Panc1 (cell line): ENCODE data around the gene DLGAP1.

Experiments used
- POLR2AphosphoS5 ChIP-seq: IDR thresholded peaks from 2 replicates; pipeline ENCODE4 v1.6.1; 2012; ENCODE audit warnings: mild to moderate bottlenecking, low read depth, low read length, moderate library complexity
- TCF7L2 ChIP-seq: IDR thresholded peaks from 2 replicates; pipeline ENCODE4 v1.6.1; 2011; ENCODE audit warnings: mild to moderate bottlenecking, low read depth, low read length, inconsistent platforms
- TF ChIP-seq, protein P1 (sequence below): fragments of 450-650 bp; IDR thresholded peaks from 2 replicates; pipeline ENCODE4 v1.5.1; 2017; ENCODE audit warnings: mild to moderate bottlenecking

DNA sequence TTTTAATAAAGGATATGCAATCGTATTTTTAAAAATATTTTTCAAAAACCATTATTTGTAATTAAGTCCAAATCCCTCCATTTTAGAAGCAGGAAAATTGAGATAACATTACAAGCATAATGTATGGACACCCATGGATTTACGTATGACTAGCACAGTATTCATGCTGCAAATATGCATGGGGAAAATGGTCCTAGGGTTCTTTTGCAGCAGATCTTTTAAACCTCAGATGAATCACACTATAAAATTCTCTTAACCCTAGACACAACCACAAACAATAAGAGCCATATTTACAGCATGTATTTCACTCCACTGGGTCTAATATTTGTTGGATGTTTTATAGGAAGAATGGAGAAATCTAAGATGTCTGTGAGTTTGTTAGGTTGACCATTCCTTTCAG, 551.8 kb downstream of the DLGAP1 start:
- TF ChIP-seq TCF7L2, result no peak
- TF ChIP-seq, protein P1, sequence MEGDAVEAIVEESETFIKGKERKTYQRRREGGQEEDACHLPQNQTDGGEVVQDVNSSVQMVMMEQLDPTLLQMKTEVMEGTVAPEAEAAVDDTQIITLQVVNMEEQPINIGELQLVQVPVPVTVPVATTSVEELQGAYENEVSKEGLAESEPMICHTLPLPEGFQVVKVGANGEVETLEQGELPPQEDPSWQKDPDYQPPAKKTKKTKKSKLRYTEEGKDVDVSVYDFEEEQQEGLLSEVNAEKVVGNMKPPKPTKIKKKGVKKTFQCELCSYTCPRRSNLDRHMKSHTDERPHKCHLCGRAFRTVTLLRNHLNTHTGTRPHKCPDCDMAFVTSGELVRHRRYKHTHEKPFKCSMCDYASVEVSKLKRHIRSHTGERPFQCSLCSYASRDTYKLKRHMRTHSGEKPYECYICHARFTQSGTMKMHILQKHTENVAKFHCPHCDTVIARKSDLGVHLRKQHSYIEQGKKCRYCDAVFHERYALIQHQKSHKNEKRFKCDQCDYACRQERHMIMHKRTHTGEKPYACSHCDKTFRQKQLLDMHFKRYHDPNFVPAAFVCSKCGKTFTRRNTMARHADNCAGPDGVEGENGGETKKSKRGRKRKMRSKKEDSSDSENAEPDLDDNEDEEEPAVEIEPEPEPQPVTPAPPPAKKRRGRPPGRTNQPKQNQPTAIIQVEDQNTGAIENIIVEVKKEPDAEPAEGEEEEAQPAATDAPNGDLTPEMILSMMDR, result no peak
- no peak for TF ChIP-seq POLR2AphosphoS5
